SK-N-MC (cell line): ENCODE results near the gene IL21R.

Source experiments
- EZH2 ChIP-seq: fragments of 200-600 bp; sonication (generic); IDR thresholded peaks from one replicate; pipeline ENCODE4 v1.6.1; 2017; ENCODE audit warnings: antibody characterized with exemption
- POLR2AphosphoS5 ChIP-seq: IDR thresholded peaks from 2 replicates; pipeline ENCODE4 v1.6.1; 2012; ENCODE audit warnings: mild to moderate bottlenecking, low read depth, low read length, borderline replicate concordance

GRCh38 chr16:27385398-27385797 is 16.6 kb upstream of the IL21R start:
- TF ChIP-seq POLR2AphosphoS5 = no peak
- TF ChIP-seq EZH2 = no peak
